Ureter (tissue), 1 donor: ENCODE results near the gene BOLA3. TPM values are rescaled to one million over a fixed set of nuclear protein-coding genes. Genes with fewer than 3 reads are reported as not detected.
A peak's percentile ranks its signal among the peaks of the same experiment; 100 is the strongest.
"Not testable (repeated sequence)": the region's sequence is repeated elsewhere in the genome, so short reads cannot be mapped to it uniquely, and the experiment has no call there.

Experiments used
- DNase-seq: peaks from one replicate; pipeline ENCODE4 v3.0.0-alpha.2; 2020; ENCODE audit warnings: low spot score
- total RNA-seq: library from RNA; stranded (reverse); gene quantifications from one replicate; pipeline ENCODE4 v1.2.4, GENCODE V29; 2023
- donor health status: DM: yes; HTN: yes; CAD: no.

BOLA3 gene
- total RNA-seq, 1 donor from 2014 or later = 40.6 TPM

DNA sequence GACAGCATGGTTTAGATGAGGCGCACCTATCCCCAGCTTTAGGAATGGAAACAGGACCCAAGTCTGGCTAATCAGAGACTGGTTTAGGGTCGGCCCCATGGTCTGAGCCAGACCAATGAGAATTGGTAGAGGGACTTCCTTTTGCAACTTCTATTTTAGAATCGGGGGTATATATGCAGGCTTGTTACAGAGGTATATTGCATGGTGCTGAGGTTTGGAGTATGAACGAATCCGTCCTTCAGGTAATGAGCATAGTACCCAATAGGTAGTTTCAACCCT is 1.5 kb upstream of the BOLA3 start:
- no peak for DNase-seq

DNA sequence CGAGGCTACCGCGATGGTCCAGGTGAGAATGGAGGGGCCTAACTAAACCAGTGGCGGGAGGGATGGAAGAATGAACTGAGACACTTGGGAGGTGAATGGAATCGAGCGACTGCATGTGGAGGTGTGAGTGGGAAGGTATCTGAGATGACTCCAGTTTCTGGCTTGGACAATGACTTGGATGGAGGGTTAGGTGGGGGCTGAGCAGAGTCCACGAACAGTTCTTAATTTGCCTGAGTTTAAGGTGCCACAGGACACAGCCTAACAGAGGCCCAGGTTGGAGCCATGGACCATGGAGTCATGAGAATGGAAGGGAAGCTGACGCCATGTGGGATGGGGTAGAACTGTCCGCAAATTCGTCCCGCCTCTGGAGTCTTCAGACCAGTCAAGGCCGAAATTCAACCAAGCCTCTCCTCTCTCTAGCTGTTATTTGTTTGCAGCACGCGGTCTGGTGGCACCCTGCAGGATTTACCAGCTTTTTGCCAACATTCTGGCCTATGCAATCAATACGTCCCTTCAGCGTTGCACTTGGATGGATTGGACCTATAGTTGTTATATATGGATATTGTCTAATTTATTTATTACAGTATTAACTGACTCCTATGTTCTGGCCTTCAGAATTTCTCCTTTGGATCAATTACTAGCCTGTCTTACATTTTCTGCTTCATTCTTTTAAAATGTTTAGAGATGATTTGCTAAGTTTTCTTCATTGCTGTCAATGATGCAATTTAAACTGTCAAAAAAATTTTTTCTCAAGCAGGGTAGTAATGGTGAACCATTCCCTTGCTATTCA is 940 bp upstream of the BOLA3 start:
- no peak for DNase-seq

GRCh38 chr2:74146929-74147726 is 584 bp downstream of the BOLA3 start:
- DNase-seq = no peak

DNA sequence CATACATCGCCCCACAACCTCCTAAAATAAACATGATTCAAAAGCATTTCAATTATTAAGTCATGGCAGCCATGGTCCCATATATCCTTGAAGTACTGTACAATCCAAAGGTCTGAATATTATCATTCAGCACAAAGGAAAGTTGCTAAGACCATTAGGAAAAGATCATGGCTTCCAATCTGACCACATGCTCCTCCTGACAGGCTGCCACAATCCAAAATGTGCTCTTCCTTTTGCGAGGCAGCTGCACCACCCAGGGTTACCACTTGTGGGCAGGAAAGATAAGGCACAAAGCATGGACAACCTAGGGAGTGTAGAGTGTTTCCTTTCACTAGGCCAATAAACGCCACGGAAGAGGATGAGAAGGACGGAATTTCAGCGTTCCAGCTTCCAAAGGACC is 5.4 kb downstream of the BOLA3 start:
- no peak for DNase-seq

- no peak for DNase-seq
These were observed 8.9 kb downstream of the BOLA3 start for GRCh38 chr2:74138600-74139323.

DNA sequence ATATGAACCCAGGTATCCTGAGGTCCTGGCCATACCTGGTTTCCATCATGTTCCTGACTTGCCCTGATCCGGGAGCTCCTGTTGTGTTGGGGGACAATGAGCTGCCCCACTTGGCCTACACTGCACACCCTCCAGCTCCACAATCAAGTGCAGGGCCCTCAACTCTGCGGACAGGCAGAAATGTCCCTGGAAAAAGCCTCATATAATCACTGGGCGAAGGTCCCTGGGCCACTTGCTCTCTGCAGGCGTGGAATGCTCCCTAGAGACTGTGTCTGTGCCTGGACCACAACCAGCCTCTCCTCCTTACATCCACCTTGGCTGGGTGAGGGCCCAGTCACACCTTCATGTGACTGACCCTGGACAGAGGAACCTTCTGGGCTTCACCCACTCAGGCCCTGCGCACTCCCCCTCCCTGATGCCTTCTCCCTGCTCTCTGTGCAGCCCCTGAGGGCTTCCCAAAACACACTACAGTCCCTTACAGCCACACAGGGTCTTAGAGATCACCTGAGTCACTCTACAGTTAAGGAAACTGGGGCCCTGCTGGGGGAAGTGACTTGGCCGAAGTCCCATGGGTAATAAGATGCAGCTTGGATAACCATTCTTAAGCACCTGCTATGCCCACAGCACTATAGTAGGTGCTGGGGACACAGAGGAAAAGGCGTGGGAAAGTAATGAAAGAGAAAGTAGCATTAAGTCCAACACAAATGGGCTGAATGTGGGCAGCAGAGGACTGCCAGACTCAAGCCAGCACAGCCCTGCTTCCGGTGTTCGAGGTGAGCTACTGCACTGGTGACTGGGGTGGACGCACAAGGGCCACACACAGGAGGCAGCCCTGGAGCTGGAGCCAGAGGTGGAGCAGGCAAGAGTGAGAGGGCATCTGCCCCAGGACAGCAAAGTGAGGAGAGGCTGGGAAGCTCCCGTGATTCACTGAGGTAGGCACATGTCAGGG is 9.8 kb downstream of the BOLA3 start:
- peak; percentile 24 for DNase-seq

DNA sequence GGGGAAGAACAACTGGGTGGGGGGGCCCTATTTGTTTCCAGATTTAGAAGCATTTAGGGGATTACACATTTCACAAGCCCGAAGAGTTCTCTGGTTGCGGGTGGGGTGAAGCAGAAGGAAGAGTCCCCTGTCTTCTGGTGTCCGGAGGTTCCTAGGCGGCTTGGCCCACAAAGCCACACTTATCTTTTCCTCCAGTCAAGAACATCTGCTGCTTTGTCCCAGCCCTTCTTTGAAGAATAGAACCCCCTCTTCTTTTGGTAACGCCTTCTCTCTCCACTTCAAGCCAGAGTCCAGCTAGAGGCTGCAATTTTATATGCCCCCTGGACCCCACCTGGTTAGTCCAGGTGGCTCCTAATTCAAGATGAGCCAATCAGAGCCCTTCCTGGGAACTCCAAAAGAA is 15.8 kb downstream of the BOLA3 start:
- no peak for DNase-seq

- no peak for DNase-seq
These were observed 17.3 kb downstream of the BOLA3 start for GRCh38 chr2:74130211-74130995.

DNA sequence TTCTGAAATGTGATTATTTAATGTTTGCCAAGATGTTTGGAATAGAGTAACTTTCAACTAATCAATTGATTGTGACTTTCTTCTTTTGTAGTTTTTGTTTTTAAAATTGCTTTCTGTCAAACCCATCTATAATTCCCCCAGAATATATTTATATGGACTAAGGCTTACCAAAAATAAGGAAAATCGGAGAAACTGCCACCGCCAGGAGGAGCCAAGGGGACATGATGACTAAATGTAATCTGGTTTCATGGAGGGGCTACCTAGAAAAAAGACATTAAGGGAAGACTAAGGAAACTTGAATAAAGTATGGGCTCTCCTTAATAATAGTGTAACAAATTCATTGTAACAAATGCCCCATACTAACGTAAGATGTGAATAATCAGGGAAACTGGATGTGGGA is 19.5 kb downstream of the BOLA3 start:
- DNase-seq = no peak

DNA sequence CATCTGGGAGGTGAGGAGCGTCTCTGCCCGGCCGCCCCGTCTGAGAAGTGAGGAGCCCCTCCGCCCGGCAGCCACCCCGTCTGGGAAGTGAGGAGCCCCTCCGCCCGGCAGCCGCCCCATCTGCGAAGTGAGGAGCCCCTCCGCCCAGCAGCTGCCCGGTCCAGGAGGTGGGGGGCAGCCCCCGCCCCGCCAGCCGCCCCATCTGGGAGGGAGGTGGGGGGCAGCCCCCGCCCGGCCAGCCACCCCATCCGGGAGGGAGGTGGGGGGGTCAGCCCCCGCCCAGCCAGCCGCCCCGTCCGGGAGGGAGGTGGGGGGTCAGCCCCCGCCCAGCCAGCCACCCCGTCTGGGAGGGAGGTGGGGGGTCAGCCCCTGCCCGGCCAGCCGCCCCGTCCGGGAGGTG is 23.8 kb downstream of the BOLA3 start:
- DNase-seq = not testable (repeated sequence)

DNA sequence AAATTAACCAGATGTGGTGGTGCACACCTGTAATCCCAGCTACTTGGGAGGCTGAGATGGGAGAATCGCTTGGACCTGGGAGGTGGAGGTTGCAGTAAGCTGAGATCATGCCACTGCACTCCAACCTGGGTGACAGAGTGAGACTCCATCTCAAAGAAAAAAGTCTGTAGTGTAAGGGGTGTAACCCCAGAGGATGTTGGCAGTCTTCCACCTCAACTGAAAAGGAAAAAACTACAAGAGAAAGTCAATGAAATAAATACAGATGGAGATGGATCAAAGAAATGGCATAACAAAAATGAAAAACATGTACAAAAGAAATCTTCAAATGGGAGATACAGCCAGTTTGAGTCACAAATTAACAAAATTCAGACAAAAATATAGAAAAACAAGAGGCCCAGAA is 25.9 kb downstream of the BOLA3 start:
- not testable (repeated sequence) for DNase-seq

DNA sequence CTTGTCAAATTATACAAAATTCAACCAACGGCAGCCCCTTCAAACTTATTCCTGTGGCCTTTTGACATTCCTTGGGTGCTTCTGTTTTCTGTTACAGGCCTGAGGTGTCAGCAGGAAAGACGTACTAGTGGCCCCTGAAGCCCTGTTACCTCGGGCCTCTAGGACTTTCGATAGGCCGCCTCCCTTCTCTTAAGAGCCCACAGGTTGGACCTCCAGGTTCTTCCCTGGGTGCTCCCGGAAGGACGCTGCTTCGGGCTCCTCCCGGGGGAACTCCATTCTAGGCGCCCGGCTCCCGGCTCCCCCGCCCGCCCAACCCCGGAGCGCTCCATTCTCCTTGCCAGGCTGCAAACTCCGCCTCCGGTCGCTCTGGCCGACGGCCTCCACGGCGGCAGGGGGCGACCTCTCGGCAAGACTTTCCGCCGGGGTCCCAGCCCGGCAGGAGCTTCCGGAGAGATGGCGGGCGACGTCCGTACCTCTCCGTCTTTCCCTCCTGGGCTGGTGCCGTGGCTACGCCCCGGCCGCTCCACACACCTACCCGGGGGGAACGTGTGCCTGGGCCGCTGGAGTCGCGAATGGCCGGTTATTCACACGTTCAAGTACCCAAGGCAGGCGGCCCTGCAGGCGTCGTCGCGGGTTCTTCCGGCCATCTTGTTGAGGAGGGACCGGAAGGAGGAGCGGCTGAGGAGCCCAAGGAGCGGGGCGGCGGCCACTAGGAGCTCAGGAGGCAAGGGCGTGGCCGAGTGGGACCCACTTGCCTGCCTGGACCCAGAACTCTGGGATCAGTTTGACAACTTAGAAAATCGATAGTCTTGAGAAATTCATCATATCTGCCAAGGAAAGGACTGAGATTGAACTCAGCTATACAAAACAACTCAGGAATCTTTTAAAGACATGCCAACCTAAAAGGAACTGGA is 27.5 kb downstream of the BOLA3 start:
- DNase-seq = peak; percentile 84

DNA sequence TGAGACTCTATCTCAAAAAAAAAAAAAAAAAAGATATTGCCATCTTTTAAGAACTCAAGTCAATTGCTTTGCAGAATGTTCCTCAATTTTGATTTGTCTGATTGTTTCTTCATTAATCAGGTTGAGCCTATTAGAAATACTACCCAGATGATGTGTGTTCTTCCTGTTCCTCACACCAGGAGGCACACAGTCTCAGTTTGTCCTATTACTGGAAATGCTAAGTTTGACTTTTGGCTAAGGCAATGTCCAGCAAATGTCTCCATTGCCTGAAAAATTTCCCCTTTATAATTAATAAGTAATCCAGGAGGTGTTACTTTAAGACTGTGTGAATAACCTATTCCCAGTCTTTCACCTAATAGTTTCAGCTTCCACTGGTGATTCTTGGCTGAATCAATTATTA is 28.4 kb downstream of the BOLA3 start:
- DNase-seq = no peak

GRCh38 chr2:74111380-74111779 is 36.3 kb downstream of the BOLA3 start:
- DNase-seq = no peak

GRCh38 chr2:74110537-74110936 is 37.2 kb downstream of the BOLA3 start:
- no peak for DNase-seq

- DNase-seq = no peak
These were observed 38.2 kb downstream of the BOLA3 start for GRCh38 chr2:74109551-74109950.

GRCh38 chr2:74107071-74107470 is 40.6 kb downstream of the BOLA3 start:
- DNase-seq = no peak

GRCh38 chr2:74105413-74105812 is 42.3 kb downstream of the BOLA3 start:
- no peak for DNase-seq

GRCh38 chr2:74104839-74105238 is 42.9 kb downstream of the BOLA3 start:
- DNase-seq = no peak

DNA sequence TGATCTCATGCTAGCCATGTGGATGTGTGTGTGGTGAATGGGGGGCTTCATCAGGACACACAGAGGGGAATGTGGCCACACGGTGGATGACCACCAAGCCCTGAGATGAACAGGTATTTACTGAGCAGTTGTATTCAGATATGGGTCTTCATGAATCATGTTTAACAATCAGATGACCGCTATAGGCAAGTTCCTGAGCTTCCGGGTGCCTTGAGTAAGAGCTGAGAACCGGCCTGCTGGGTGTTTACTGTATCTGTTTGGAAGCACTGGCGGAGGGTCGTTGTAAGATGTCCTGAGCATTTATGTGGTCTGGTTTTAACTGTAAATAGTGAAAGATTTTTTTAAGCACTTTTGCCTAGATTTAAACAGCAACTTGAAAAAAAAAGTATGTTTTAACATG is 43.9 kb downstream of the BOLA3 start:
- DNase-seq = no peak
